ENCODE data around the gene GGA1.

GGA1 gene

DNA sequence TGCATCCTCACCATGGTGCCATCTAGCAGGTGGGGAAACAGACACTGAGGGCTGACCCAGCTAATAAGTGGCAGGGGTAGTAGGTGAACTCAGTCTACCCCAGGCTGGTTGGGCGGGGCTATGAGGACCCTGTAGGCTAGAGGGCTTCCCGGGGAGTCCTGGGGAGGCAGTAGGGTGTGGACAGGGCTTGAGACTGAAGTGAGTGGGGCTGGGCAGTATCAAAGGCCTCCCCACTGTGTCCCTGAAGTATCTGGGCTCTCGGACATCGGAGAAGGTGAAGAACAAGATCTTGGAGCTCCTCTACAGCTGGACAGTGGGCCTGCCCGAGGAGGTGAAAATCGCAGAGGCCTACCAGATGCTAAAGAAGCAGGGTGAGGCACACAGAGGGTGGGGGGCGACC is 11.4 kb downstream of the GGA1 start:
- peaks cover 7% of the 10 kb centered on the region for H3K4me1 ChIP-seq (ENCODE audit: control insufficient read depth, insufficient read depth, low read length)
- H3K27me3 ChIP-seq (ENCODE audit: control insufficient read depth, insufficient read depth, low read length): no peaks in the 10 kb centered on the region
- no peaks in the 10 kb centered on the region for H3K9me3 ChIP-seq (ENCODE audit: control insufficient read depth, low read length)
- peaks cover 12% of the 10 kb centered on the region for H3K36me3 ChIP-seq (ENCODE audit: control insufficient read depth, insufficient read depth, low read length)
- H3K4me3 ChIP-seq (ENCODE audit: low read length): no peak overlapping the region
- no peak overlapping the region for H3K9ac ChIP-seq (ENCODE audit: low read length)

DNA sequence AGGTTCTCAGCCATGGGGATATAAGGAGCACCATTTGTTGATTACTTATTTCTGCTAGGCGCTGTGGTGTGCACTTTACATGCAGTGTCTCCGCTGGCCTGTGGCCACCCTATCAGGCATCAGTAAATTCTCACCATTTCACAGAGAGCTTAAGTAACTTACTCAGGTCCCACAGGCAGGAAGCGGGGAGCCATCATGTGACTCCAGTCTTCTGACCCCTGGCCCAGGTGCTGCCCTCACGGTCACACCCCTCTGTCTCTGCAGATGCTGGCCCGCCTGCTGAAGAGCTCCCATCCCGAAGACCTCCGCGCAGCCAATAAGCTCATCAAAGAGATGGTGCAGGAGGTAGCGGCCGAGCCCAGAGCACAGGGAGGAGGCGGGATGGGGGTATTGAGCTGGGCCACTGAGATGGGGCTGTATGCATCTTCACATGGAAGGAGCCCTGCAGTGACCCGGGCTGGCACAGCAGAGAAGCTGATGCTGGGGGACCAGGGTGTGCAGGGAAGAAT is 12.8 kb downstream of the GGA1 start:
- no peak overlapping the region for H3K9ac ChIP-seq (ENCODE audit: low read length)
- no peaks in the 10 kb centered on the region for H3K27me3 ChIP-seq (ENCODE audit: control insufficient read depth, insufficient read depth, low read length)
- peaks cover 12% of the 10 kb centered on the region for H3K4me1 ChIP-seq (ENCODE audit: control insufficient read depth, insufficient read depth, low read length)
- H3K9me3 ChIP-seq (ENCODE audit: control insufficient read depth, low read length): no peaks in the 10 kb centered on the region
- H3K36me3 ChIP-seq (ENCODE audit: control insufficient read depth, insufficient read depth, low read length): peaks cover 12% of the 10 kb centered on the region
- no peak overlapping the region for H3K4me3 ChIP-seq (ENCODE audit: low read length)

DNA sequence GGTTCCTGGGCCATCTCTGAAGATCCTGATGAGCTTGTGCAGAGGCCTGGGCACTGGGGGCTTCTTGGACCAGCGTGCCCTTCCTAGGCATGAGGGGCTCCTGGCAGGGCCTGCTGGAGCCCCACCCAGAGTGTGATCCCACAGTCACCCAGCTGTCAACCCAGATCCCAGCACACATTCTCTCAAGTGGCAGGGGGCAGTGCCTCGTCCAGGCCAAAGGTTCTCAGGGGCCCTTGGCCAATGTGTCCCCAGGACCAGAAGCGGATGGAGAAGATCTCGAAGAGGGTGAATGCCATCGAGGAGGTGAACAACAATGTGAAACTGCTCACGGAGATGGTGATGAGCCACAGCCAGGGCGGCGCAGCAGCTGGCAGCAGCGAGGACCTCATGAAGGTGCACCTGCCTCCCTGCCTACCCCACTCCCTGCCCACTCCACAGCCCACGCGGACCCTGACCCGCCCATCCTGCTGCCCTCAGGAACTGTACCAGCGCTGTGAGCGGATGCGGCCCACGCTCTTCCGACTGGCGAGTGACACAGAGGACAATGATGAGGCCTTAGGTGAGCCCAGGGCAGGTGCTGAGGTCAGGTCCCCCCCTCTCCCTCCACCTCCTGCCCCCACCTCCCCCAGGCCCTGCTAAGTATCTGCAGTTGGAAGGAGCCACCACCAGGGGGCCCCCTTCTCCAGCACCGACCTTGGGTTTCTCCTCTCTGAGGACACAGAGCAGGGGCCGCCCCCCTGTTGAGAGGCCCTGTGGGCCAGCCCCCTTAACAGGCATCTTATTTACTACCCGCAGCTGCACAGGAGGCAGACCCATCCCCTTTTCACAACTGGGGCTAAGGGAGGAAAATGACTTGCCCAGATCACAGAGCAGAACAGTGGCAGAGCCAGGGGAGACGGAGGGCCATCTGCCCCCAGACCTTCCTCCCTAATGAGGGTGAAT is 14.7 kb downstream of the GGA1 start:
- Histone ChIP-seq H3K36me3 (ENCODE audit: control insufficient read depth, insufficient read depth, low read length) (peaks cover 7% of the 10 kb centered on the region), H3K4me1 (ENCODE audit: control insufficient read depth, insufficient read depth, low read length) (peaks cover 27% of the 10 kb centered on the region), H3K9me3 (ENCODE audit: control insufficient read depth, low read length) (no peaks in the 10 kb centered on the region), H3K4me3 (ENCODE audit: low read length) (no peak overlapping the region), H3K27me3 (ENCODE audit: control insufficient read depth, insufficient read depth, low read length) (no peaks in the 10 kb centered on the region), H3K9ac (ENCODE audit: low read length) (no peak overlapping the region)

- H3K4me3 ChIP-seq (ENCODE audit: low read length): no peak overlapping the region
- no peak overlapping the region for H3K9ac ChIP-seq (ENCODE audit: low read length)
- peaks cover 27% of the 10 kb centered on the region for H3K4me1 ChIP-seq (ENCODE audit: control insufficient read depth, insufficient read depth, low read length)
- no peaks in the 10 kb centered on the region for H3K27me3 ChIP-seq (ENCODE audit: control insufficient read depth, insufficient read depth, low read length)
- peaks cover 6% of the 10 kb centered on the region for H3K36me3 ChIP-seq (ENCODE audit: control insufficient read depth, insufficient read depth, low read length)
- H3K9me3 ChIP-seq (ENCODE audit: control insufficient read depth, low read length): no peaks in the 10 kb centered on the region
Measured at GRCh38 chr22:37624017-37624365, 15.4 kb downstream of the GGA1 start.

DNA sequence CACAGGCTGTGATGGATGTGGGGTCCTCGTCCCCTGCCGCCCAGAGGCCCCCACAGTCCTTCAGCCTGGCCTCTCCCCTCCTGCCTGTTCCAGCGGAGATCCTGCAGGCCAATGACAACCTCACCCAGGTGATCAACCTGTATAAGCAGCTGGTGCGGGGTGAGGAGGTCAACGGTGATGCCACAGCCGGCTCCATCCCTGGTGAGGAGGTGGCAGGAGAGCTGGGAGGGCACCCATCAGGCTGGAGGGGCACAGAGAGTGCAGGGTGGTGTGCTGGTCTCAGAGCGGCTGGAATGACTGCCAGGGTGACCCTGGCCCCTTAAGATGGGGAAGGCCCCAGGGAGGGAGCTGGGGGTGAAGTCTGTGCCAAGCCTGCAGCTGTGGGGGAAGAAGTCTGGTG is 16.2 kb downstream of the GGA1 start:
- no peak overlapping the region for H3K9ac ChIP-seq (ENCODE audit: low read length)
- no peak overlapping the region for H3K4me3 ChIP-seq (ENCODE audit: low read length)
- H3K36me3 ChIP-seq (ENCODE audit: control insufficient read depth, insufficient read depth, low read length): peaks cover 6% of the 10 kb centered on the region
- peaks cover 27% of the 10 kb centered on the region for H3K4me1 ChIP-seq (ENCODE audit: control insufficient read depth, insufficient read depth, low read length)
- no peaks in the 10 kb centered on the region for H3K27me3 ChIP-seq (ENCODE audit: control insufficient read depth, insufficient read depth, low read length)
- no peaks in the 10 kb centered on the region for H3K9me3 ChIP-seq (ENCODE audit: control insufficient read depth, low read length)

DNA sequence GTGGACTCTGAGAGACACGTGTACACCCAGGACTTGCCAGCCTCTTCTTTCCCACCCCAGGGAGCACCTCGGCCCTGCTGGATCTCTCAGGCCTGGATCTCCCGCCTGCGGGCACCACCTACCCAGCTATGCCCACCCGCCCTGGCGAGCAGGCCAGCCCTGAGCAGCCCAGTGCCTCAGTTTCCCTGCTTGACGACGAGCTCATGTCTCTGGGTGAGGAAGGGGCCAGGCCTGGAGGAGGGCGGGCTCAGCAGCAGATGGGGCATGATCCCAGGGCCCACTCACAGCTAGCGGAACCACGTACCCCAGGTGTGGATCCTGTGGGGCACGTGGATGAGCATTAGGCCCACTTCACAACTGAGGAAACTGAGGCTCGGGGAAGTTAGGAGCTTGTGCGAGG is 17.1 kb downstream of the GGA1 start:
- H3K9me3 ChIP-seq (ENCODE audit: control insufficient read depth, low read length): no peaks in the 10 kb centered on the region
- H3K4me3 ChIP-seq (ENCODE audit: low read length): no peak overlapping the region
- peaks cover 27% of the 10 kb centered on the region for H3K4me1 ChIP-seq (ENCODE audit: control insufficient read depth, insufficient read depth, low read length)
- H3K27me3 ChIP-seq (ENCODE audit: control insufficient read depth, insufficient read depth, low read length): no peaks in the 10 kb centered on the region
- H3K36me3 ChIP-seq (ENCODE audit: control insufficient read depth, insufficient read depth, low read length): peaks cover 6% of the 10 kb centered on the region
- no peak overlapping the region for H3K9ac ChIP-seq (ENCODE audit: low read length)

DNA sequence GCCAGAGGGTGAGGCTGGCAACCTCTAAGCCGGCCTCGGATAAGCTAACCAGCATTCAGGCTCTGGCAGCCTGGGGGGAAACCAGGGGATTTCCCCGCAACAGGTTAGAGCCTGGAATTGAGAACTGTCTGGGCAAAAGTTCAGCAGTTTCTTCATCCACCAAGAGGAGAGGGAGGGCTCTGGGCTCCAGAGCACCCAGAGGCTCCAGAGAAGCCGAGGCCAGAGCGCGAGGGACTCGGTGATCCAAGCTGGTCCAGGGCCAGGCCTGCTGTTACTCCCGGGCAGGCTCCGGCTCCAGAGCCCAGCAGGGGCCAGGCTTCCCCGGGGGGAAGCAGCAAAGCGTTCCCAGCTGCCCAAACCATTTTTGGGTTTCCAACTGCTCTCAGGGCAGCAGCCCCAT is 17.5 kb downstream of the GGA1 start:
- Histone ChIP-seq H3K9ac (ENCODE audit: low read length) (no peak overlapping the region), H3K27me3 (ENCODE audit: control insufficient read depth, insufficient read depth, low read length) (no peaks in the 10 kb centered on the region), H3K36me3 (ENCODE audit: control insufficient read depth, insufficient read depth, low read length) (peaks cover 6% of the 10 kb centered on the region), H3K4me1 (ENCODE audit: control insufficient read depth, insufficient read depth, low read length) (peaks cover 27% of the 10 kb centered on the region), H3K4me3 (ENCODE audit: low read length) (no peak overlapping the region), H3K9me3 (ENCODE audit: control insufficient read depth, low read length) (no peaks in the 10 kb centered on the region)

DNA sequence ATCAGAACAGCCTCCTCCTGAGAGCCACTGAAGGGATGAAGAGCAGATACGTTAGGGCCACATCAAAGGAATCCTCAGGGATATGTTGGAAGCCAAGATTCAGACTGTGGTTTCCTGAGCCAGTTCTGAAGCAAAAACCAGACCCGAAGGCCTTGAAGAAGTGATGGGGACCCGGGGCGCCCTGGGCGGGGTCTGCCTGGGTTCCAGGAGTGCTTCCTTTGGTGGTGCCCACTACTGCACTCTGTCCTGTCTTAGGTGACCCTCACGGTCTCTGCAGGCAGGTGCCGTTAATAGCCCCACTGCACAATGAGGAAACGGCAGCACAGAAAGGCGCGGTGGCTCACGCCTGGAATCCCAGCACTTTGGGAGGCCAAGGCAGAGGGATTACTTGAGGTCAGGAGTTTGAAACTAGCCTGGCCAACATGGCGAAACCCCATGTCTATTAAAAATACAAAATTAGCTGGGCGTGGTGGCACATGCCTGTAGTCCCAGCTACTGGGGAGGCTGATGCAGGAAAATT is 18.0 kb downstream of the GGA1 start:
- Histone ChIP-seq H3K9ac (ENCODE audit: low read length) (no peak overlapping the region), H3K4me1 (ENCODE audit: control insufficient read depth, insufficient read depth, low read length) (peaks cover 27% of the 10 kb centered on the region), H3K4me3 (ENCODE audit: low read length) (no peak overlapping the region), H3K9me3 (ENCODE audit: control insufficient read depth, low read length) (no peaks in the 10 kb centered on the region), H3K36me3 (ENCODE audit: control insufficient read depth, insufficient read depth, low read length) (peaks cover 6% of the 10 kb centered on the region), H3K27me3 (ENCODE audit: control insufficient read depth, insufficient read depth, low read length) (no peaks in the 10 kb centered on the region)

GRCh38 chr22:37627121-37627520 is 18.5 kb downstream of the GGA1 start:
- H3K27me3 ChIP-seq (ENCODE audit: control insufficient read depth, insufficient read depth, low read length): no peaks in the 10 kb centered on the region
- no peak overlapping the region for H3K9ac ChIP-seq (ENCODE audit: low read length)
- peaks cover 6% of the 10 kb centered on the region for H3K36me3 ChIP-seq (ENCODE audit: control insufficient read depth, insufficient read depth, low read length)
- H3K4me3 ChIP-seq (ENCODE audit: low read length): no peak overlapping the region
- H3K4me1 ChIP-seq (ENCODE audit: control insufficient read depth, insufficient read depth, low read length): peaks cover 27% of the 10 kb centered on the region
- no peaks in the 10 kb centered on the region for H3K9me3 ChIP-seq (ENCODE audit: control insufficient read depth, low read length)

GRCh38 chr22:37627545-37627944 is 18.9 kb downstream of the GGA1 start:
- H3K27me3 ChIP-seq (ENCODE audit: control insufficient read depth, insufficient read depth, low read length): no peaks in the 10 kb centered on the region
- H3K9ac ChIP-seq (ENCODE audit: low read length): no peak overlapping the region
- H3K4me1 ChIP-seq (ENCODE audit: control insufficient read depth, insufficient read depth, low read length): peaks cover 31% of the 10 kb centered on the region
- no peaks in the 10 kb centered on the region for H3K9me3 ChIP-seq (ENCODE audit: control insufficient read depth, low read length)
- peaks cover 6% of the 10 kb centered on the region for H3K36me3 ChIP-seq (ENCODE audit: control insufficient read depth, insufficient read depth, low read length)
- no peak overlapping the region for H3K4me3 ChIP-seq (ENCODE audit: low read length)

- H3K36me3 ChIP-seq (ENCODE audit: control insufficient read depth, insufficient read depth, low read length): peaks cover 6% of the 10 kb centered on the region
- no peak overlapping the region for H3K9ac ChIP-seq (ENCODE audit: low read length)
- H3K4me1 ChIP-seq (ENCODE audit: control insufficient read depth, insufficient read depth, low read length): peaks cover 41% of the 10 kb centered on the region
- no peaks in the 10 kb centered on the region for H3K27me3 ChIP-seq (ENCODE audit: control insufficient read depth, insufficient read depth, low read length)
- H3K9me3 ChIP-seq (ENCODE audit: control insufficient read depth, low read length): no peaks in the 10 kb centered on the region
- H3K4me3 ChIP-seq (ENCODE audit: low read length): no peak overlapping the region
Measured at GRCh38 chr22:37628830-37629229, 20.2 kb downstream of the GGA1 start.

GRCh38 chr22:37629928-37630327 is 21.3 kb downstream of the GGA1 start:
- Histone ChIP-seq H3K27me3 (ENCODE audit: control insufficient read depth, insufficient read depth, low read length) (no peaks in the 10 kb centered on the region), H3K9me3 (ENCODE audit: control insufficient read depth, low read length) (no peaks in the 10 kb centered on the region), H3K36me3 (ENCODE audit: control insufficient read depth, insufficient read depth, low read length) (peaks cover 6% of the 10 kb centered on the region), H3K4me1 (ENCODE audit: control insufficient read depth, insufficient read depth, low read length) (peaks cover 48% of the 10 kb centered on the region), H3K9ac (ENCODE audit: low read length) (no peak overlapping the region), H3K4me3 (ENCODE audit: low read length) (no peak overlapping the region)

Data from mucosa of stomach (tissue), 1 donor.